HAP-1 (cell line): ENCODE data around the gene FGGY.

Experiments
- DNase-seq, 2 experiments: peaks; one replicate each; pipeline ENCODE4 v3.0.0-alpha.2; 2016 to 2020; ENCODE audit warnings: low spot score in 2 of 2
- H3K27me3 ChIP-seq: fragments of 250-450 bp; sonication (Bioruptor Pico); 2 replicates; pipeline ENCODE4 v1.5.1; 2020; ENCODE audit warnings: low read depth, mild to moderate bottlenecking, moderate library complexity
- H3K36me3 ChIP-seq: fragments of 250-450 bp; sonication (Bioruptor Pico); replicated peaks from 2 replicates; pipeline ENCODE4 v1.5.1; 2020; ENCODE audit warnings: mild to moderate bottlenecking
- H3K4me1 ChIP-seq: fragments of 250-450 bp; sonication (Bioruptor Pico); 2 replicates; pipeline ENCODE4 v1.5.1; 2020; ENCODE audit warnings: mild to moderate bottlenecking
- H3K4me3 ChIP-seq: fragments of 250-450 bp; sonication (Bioruptor Pico); 2 replicates; pipeline ENCODE4 v1.5.1; 2020; ENCODE audit warnings: mild to moderate bottlenecking, moderate library complexity
- H3K9me3 ChIP-seq: fragments of 250-450 bp; sonication (Bioruptor Pico); 2 replicates; pipeline ENCODE4 v1.5.1; 2020; ENCODE audit warnings: mild to moderate bottlenecking, moderate library complexity
- in situ Hi-C: fragments of 300-500 bp; cut with MboI; formaldehyde crosslinking; loops from 3 replicates; pipeline ENCODE4 v1.14.3; 2020; ENCODE audit warnings: low sequenced_read_pairs, inconsistent platforms, mixed read lengths

FGGY gene

DNA sequence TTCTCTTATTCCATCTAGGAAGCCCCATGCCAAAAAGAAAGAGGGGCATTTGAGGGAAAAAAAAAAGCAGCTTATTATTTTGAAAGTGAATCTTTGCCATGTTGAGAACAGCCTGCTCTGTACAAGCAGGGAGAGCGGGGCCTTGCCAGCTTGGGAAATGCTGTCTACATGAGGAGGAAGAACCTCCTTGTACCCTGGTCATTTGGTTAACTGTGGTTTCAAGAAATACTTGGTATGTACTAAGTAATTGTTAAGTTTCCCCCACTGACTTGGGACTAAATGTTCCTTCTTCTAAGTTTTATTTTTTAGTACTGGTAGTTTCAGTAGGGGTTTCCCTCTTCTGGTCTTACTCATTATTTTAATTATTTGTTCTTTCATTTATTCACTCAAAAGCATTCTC, 373.8 kb downstream of the FGGY start:
- H3K9me3 ChIP-seq, result no peaks in the 10 kb centered on the region
- in situ Hi-C loops, result no loop called here
- no peak overlapping the region for H3K4me3 ChIP-seq
- H3K27me3 ChIP-seq, result no peaks in the 10 kb centered on the region
- no peak for DNase-seq
- H3K36me3 ChIP-seq, result no peaks in the 10 kb centered on the region
- peaks cover 13% of the 10 kb centered on the region for H3K4me1 ChIP-seq

DNA sequence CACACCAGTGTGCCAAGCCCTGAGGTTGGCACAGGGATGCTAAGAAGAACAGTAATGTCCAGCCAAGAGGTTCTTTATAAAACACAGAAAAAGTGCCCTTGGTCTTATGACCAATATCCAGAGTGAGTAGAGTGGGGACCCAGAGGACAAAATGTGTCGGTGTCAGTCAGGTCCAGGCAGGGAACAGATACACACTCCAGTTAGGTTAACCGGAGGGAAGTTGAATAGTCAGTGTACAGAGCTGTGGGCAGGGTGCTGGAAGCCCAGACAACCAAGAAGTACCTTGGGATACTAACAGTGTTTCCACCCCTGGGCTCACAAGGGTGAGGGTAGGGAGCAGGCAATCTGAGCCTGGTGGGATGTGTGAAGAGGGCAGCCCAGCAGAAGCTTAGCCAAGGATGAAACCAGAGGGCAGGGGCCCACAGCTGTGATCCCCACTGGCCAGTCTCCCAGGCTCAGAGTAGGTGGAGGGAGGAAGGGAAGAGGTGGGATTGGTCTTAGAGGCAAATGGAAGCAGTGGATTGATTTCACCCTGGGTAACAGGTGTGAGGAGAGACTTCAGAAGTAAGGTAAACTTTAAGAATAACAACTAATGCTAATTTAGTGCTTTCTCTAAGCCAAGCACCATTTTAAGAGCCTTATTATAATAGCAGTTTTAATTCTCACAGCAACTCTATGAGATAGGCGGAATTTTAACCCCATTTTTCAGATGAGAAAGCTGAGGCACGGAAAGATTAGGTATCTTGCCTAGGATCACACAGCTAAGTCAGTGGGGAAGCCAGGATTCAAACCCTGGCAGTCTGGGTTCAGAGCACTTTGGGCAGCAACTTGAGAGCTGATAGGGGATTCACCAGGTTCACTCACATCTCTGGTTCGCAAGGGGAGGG, 374.4 kb downstream of the FGGY start:
- DNase-seq, result no peak
- peaks cover 13% of the 10 kb centered on the region for H3K4me1 ChIP-seq
- H3K36me3 ChIP-seq, result no peaks in the 10 kb centered on the region
- H3K4me3 ChIP-seq, result no peak overlapping the region
- H3K9me3 ChIP-seq, result no peaks in the 10 kb centered on the region
- in situ Hi-C loops, result no loop called here
- no peaks in the 10 kb centered on the region for H3K27me3 ChIP-seq

DNA sequence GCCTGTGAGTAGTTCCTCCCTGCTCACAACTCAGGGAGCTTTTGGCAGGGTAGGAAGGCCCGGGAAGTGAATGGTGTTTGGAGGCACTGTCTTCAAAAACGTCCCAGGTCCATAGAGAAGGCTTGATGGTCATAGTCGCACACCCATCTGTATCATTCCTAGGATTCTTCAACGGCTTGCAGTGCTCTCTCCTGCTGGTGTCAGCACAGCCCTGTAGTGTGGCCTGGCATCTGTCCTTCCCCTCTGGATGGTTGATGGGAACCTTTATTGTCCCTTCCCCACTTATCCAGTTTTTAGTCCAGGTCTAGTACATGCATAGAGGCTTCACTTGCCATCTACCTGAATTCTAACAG, 375.0 kb downstream of the FGGY start:
- DNase-seq, result no peak
- in situ Hi-C loops, result no loop called here
- Histone ChIP-seq H3K9me3 (no peaks in the 10 kb centered on the region), H3K27me3 (no peaks in the 10 kb centered on the region), H3K36me3 (no peaks in the 10 kb centered on the region), H3K4me1 (peaks cover 11% of the 10 kb centered on the region), H3K4me3 (no peak overlapping the region)

- in situ Hi-C loops, result no loop called here
- no peaks in the 10 kb centered on the region for H3K36me3 ChIP-seq
- no peaks in the 10 kb centered on the region for H3K9me3 ChIP-seq
- no peak for DNase-seq
- H3K4me1 ChIP-seq, result peaks cover 17% of the 10 kb centered on the region
- no peak overlapping the region for H3K4me3 ChIP-seq
- H3K27me3 ChIP-seq, result no peaks in the 10 kb centered on the region
Observed at GRCh38 chr1:59672851-59673572, 376.1 kb downstream of the FGGY start.

- no peaks in the 10 kb centered on the region for H3K9me3 ChIP-seq
- H3K36me3 ChIP-seq, result no peaks in the 10 kb centered on the region
- peaks cover 23% of the 10 kb centered on the region for H3K4me1 ChIP-seq
- in situ Hi-C loops, result no loop called here
- H3K4me3 ChIP-seq, result no peak overlapping the region
- no peaks in the 10 kb centered on the region for H3K27me3 ChIP-seq
- no peak for DNase-seq
Observed at GRCh38 chr1:59673573-59674450, 376.9 kb downstream of the FGGY start.

DNA sequence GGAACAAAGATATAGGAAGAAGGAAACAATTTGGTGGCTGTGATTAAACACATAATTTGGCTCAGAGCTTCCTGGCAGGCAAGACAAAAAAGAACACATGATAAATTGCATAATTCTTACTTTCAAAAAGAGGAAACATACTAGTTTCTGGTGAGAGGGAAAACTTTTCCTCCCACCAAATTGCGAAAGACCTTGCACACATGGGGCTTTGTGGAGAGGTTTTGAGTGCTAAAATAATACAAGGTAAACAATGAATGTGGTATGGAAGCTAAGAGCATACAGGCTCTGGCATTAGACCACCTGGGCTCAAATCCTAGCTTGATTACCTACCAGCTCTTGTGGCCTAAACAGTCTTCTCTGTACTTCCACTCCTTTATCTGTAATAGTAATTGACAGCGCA, 377.7 kb downstream of the FGGY start:
- DNase-seq, result no peak
- in situ Hi-C loops, result no loop called here
- Histone ChIP-seq H3K36me3 (no peaks in the 10 kb centered on the region), H3K9me3 (no peaks in the 10 kb centered on the region), H3K27me3 (no peaks in the 10 kb centered on the region), H3K4me1 (peaks cover 22% of the 10 kb centered on the region), H3K4me3 (no peak overlapping the region)

DNA sequence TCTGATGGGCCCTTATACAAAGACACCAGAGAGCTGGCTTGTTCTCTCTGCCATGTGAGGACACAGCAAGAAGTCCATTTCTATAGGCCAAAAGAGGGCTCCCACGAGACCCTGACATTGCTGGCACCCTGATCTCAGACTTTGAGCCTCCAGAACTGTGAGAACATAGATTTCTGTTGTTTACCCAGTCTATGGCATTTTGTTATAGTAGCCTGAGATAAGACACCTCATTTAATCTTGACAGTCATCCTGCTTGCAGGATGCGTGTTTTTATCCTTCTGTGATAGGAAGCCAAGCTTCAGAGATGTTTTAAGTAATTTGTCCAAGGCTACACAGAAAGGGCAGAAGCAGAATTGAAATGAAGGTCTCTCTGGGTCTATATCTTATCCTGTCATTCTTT, 379.0 kb downstream of the FGGY start:
- H3K27me3 ChIP-seq, result no peaks in the 10 kb centered on the region
- no peak overlapping the region for H3K4me3 ChIP-seq
- in situ Hi-C loops, result no loop called here
- no peaks in the 10 kb centered on the region for H3K36me3 ChIP-seq
- H3K4me1 ChIP-seq, result peaks cover 19% of the 10 kb centered on the region
- no peak for DNase-seq
- H3K9me3 ChIP-seq, result no peaks in the 10 kb centered on the region

DNA sequence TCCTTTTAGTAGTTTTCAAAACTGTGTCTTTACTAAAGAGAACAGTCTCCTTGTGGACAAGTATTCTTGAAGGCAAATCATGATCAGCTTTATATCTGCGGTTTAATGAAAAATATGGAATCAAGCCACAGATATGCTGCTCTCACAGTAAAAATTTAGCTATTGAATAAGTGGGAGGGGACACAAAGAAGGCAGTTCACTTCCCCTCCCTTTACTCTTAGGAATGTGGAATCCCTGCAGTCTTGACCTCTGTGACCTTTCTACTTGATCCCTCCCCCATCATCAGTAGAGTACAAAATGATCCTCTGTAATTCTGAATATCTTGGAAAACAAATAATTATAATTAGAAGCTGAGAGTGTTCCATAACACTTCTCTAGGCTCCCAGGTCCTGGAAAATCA, 381.1 kb downstream of the FGGY start:
- Histone ChIP-seq H3K9me3 (no peaks in the 10 kb centered on the region), H3K36me3 (no peaks in the 10 kb centered on the region), H3K4me3 (no peak overlapping the region), H3K27me3 (no peaks in the 10 kb centered on the region), H3K4me1 (peaks cover 19% of the 10 kb centered on the region)
- in situ Hi-C loops, result no loop called here
- no peak for DNase-seq

DNA sequence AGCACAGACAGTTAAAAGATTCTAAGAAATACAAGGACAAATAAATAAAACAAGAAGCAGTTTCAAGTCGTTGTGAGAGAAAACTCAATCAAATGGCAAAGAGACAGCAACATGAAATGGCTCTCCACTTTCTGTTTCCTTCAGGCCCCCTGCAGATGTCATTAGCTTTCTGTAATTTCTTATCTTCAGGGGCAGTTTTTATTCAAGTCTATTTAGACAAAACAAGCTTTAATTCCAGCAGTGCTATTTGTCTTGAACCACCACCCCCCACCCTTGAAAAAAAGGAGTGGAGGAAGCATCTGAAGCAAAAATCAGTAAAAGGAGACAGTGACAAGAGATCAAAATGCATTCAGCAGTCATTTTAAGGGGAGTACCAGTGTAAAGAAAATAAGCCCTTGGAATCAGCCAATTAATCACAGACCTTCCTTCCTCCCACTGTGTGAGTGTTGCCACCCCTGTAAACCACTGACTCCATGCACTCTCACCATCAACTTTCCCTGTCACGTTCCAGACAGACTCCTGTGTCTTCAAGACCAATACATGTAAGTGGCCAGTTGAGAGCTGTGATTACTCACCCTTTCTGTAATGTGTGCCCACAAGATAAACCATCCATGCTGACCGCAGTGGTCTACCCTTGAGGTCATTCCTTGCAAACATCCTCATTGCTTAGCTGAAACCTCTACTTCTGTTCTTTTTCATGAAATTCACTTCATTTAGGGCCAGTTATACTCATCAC, 381.8 kb downstream of the FGGY start:
- H3K4me3 ChIP-seq, result no peak overlapping the region
- in situ Hi-C loops, result no loop called here
- H3K27me3 ChIP-seq, result no peaks in the 10 kb centered on the region
- H3K9me3 ChIP-seq, result no peaks in the 10 kb centered on the region
- peaks cover 19% of the 10 kb centered on the region for H3K4me1 ChIP-seq
- no peaks in the 10 kb centered on the region for H3K36me3 ChIP-seq
- DNase-seq, result no peak

GRCh38 chr1:59680044-59680443, 383.1 kb downstream of the FGGY start:
- no peak overlapping the region for H3K4me3 ChIP-seq
- H3K9me3 ChIP-seq, result no peaks in the 10 kb centered on the region
- no peaks in the 10 kb centered on the region for H3K27me3 ChIP-seq
- peaks cover 19% of the 10 kb centered on the region for H3K4me1 ChIP-seq
- in situ Hi-C loops, result no loop called here
- DNase-seq, result no peak
- no peaks in the 10 kb centered on the region for H3K36me3 ChIP-seq

DNA sequence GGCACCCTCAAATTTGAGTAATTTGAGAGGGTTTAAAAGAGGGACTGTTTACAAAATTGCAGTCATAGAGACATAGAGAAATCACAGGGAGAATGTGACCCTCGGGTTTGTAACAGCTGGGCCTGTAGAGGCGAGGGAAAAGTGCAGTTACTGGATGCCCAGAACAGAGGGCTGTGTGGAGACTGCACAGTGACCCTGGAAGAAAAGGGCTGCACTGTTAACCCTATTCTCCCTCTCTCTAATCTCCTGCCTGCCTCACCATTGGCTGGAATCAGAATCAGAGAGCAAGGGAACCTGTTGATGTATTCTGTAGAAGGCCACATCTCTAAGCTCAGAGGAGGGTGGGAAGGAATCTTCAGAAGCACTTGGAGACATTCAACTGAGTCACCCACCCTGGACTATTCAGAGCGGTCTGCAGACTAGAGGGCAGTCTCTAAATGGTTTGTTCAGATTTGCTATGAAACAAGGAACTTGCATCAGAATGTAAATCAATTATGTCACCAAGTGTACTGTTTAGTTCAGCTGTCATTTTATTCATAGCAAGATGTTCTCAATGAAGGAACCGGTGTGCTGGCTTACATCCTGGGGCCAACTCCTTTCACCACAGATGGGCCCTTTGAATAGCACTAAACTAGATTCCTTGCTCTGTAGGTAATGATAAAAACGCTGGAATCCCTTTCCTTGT, 385.6 kb downstream of the FGGY start:
- H3K36me3 ChIP-seq, result no peaks in the 10 kb centered on the region
- H3K4me3 ChIP-seq, result no peak overlapping the region
- peaks cover 18% of the 10 kb centered on the region for H3K4me1 ChIP-seq
- no peak for DNase-seq
- no peaks in the 10 kb centered on the region for H3K27me3 ChIP-seq
- in situ Hi-C loops, result no loop called here
- H3K9me3 ChIP-seq, result no peaks in the 10 kb centered on the region

DNA sequence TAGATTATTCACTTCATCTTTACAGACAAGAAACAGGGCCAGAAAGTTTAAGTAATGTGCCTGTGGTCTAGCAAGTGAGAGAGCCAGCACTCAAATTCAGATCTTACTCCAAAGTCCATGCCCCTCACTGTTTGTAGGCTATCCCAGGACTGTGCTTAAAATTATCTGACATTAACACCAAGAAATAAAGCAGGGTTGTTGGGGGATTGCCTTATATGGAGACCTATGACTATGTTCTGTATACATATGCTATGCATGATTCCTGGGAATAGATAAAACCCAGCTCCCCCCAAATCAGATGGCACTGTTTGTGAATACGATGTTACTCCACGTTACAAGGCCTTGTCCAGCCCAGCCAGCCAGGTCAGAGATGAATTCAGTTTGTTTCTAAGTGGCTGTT, 386.3 kb downstream of the FGGY start:
- peaks cover 11% of the 10 kb centered on the region for H3K4me1 ChIP-seq
- no peaks in the 10 kb centered on the region for H3K36me3 ChIP-seq
- in situ Hi-C loops, result no loop called here
- no peaks in the 10 kb centered on the region for H3K9me3 ChIP-seq
- no peaks in the 10 kb centered on the region for H3K27me3 ChIP-seq
- DNase-seq, result no peak
- H3K4me3 ChIP-seq, result no peak overlapping the region

- in situ Hi-C loops, result no loop called here
- no peaks in the 10 kb centered on the region for H3K36me3 ChIP-seq
- H3K4me3 ChIP-seq, result no peak overlapping the region
- peaks cover 4% of the 10 kb centered on the region; the same call in 1 of the 2 replicates for H3K4me1 ChIP-seq
- H3K9me3 ChIP-seq, result no peaks in the 10 kb centered on the region
- no peak for DNase-seq
- H3K27me3 ChIP-seq, result no peaks in the 10 kb centered on the region
Observed at GRCh38 chr1:59684698-59685097, 387.8 kb downstream of the FGGY start.
